ENCODE measurements around the gene SFT2D1.
A peak's percentile ranks its signal among the peaks of the same experiment; 100 is the strongest.
"Not testable (repeated sequence)": the region's sequence is repeated elsewhere in the genome, so short reads cannot be mapped to it uniquely, and the experiment has no call there.

The SFT2D1 gene

GRCh38 chr6:166342349-166343149, at the start of gene SFT2D1:
TSS of gene SFT2D1 (minus strand) at chr6:166342545. CDS start at chr6:166342481, 64 bp downstream.
- peak; percentile 81 for DNase-seq

DNA sequence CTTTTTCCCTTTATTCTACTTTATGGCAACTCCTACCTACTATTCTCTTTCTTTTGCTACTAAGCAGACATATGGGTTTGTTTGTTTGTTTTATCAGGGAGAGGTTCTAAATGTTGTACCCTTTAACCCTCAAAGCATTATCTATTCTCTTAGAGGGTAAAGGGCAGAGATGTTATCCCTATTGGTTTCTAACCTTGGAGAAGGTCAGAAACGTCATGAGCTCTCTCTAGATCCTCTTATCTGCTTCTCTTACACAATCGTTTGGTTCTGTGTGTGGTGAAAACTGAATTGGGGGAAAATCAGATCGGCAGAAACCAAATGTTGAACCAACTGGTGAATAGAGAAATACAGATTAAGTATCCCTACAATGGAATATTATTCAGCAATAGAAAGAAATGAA, 46.8 kb upstream of the SFT2D1 start:
- no peak for DNase-seq

DNA sequence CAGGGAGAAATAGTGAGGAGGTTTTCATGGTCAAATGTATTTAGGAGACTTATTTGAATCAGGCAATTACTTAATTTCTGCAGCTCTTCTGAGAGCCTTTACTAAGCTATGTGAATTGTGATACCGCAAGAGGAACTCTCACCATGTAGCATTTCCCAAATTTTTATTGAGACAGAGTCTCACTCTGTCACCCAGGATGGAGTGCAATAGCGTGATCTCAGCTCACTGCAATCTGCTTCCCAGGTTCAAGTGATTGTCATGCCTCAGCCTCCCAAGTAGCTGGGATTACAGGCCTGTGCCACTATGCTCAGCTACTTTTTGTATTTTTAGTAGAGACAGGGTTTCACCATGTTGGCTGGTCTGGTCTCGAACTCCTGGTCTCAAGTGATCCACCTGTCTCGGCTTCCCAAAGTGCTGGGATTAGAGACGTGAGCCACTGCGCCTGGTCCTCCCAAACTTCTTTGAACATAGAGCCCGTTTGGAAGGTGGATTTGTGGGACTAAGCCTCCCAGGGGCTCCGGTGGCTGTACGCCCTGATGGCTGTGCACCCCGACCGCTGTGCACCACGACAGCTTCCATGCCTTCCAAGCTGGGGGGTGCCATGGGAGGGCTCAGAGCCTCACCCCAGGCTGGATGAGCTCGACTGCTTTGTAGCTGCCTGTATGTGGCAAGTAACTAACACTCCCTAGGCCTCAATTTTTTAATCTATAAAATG, 46.1 kb upstream of the SFT2D1 start:
- DNase-seq, result no peak

- DNase-seq, result no peak
Measured at GRCh38 chr6:166387642-166388289, 45.4 kb upstream of the SFT2D1 start.

DNA sequence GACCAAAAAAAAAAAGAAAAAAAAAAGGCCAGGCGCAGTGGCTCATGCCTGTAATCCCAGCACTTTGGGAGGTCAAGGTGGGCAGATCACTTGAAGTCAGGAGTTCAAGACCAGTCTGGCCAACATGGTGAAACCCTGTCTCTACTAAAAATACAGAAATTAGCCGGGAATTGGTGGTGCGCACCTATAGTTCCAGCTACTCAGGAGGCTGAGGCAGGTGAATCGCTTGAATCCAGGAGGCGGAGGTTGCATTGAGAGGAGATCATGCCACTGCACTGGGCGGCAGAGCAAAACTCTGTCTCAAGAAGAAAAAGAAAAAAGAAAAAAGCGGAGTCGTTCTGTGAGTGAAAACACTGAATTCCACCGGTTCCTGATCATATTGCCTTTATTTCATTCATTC, 44.8 kb upstream of the SFT2D1 start:
- not testable (repeated sequence) for DNase-seq

DNA sequence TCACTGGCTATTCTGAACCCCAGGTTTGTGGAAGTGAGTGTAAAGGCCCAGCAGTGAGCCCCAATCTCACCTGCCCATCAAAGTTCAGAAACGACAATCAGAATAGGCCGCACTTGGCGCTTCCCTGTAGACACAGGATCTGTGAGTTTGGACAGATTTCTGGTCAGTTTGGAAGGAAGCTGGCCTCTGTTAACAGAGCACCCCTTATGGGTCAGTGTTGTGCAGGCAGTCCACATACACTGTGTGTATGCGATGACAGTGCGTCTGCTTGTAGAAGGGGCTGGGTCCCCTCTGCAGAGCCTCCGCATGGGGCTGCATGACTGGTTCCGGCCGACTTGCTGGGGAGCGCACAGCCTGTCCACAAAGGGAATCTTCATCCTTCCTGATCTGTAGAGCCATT, 43.8 kb upstream of the SFT2D1 start:
- DNase-seq, result no peak

DNA sequence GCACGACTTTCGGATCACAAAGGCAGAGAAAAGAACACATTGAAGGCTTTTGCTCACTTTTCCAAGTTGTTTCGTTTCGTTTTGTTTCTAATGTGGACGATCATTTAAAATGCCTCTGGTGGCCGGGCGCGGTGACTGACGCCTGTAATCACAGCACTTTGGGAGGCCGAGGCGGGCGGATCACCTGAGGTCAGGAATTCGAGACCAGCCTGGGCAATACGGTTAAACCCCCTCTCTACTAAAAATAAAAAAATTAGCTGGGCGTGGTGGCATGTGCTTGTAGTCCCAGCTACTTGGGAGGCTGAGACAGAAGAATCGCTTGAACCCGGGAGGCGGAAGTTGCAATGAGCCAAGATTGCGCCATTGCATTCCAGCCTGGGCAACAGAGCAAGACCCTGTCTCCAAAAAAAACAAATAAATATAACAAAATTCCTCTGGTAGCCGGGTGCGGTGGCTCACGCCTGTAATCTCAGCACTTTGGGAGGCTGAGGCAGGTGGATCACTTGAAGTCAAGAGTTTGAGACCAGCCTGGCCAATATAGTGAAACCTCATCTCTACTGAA, 41.5 kb upstream of the SFT2D1 start:
- DNase-seq, result not testable (repeated sequence)

- peak; percentile 94 for DNase-seq
Measured at GRCh38 chr6:166382933-166383801, 40.8 kb upstream of the SFT2D1 start, which contains the start of gene MPC1. TSS of gene MPC1 (minus strand) at chr6:166382940. CDS start at chr6:166382876, 64 bp downstream.

- no peak for DNase-seq
Measured at GRCh38 chr6:166382500-166382932, 40.2 kb upstream of the SFT2D1 start.

GRCh38 chr6:166381733-166382499, 39.6 kb upstream of the SFT2D1 start:
- peak; percentile 33 for DNase-seq

- DNase-seq, result no peak
Measured at GRCh38 chr6:166381381-166381732, 39.0 kb upstream of the SFT2D1 start.

- no peak for DNase-seq
Measured at GRCh38 chr6:166379800-166380199, 37.5 kb upstream of the SFT2D1 start.

GRCh38 chr6:166379103-166379586, 36.8 kb upstream of the SFT2D1 start:
- DNase-seq, result no peak

GRCh38 chr6:166377721-166378120, 35.4 kb upstream of the SFT2D1 start:
- DNase-seq, result no peak

DNA sequence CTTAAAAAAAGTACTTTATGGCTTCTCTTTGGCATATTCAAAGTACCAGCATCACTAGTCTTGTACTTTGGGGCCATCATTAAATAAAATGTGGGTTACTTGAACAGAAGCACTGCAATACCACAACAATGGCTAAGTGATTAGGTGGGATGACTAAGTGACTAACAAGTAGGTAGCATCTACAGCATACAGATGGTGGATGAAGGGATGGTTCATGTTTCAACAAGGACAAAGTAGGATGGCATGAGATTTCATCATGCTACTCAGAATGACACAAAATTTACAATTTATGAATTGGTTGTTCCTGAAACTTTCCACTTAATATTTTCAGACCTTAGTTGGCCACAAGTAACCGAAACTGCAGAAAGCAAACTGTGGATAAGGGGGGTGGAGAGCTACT, 32.7 kb upstream of the SFT2D1 start:
- DNase-seq, result peak; percentile 17

DNA sequence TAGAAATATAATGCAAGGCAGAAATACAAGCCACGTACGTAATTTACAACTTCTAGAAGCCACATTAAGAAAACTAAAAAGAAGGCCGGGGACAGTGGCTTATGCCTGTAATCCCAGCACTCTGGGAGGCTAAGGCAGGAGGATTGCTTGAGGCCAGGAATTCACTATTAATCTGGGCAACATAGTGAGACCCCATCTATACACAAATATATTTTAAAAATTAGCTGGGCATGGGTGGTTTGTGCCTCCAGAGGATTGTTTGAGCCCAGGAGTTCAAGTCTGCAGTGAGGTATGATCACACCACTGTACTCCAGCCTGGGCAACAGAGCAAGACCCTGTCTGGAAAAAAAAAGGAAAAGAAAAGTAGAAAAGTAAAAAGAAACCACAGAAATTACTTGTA, 28.1 kb upstream of the SFT2D1 start:
- no peak for DNase-seq

DNA sequence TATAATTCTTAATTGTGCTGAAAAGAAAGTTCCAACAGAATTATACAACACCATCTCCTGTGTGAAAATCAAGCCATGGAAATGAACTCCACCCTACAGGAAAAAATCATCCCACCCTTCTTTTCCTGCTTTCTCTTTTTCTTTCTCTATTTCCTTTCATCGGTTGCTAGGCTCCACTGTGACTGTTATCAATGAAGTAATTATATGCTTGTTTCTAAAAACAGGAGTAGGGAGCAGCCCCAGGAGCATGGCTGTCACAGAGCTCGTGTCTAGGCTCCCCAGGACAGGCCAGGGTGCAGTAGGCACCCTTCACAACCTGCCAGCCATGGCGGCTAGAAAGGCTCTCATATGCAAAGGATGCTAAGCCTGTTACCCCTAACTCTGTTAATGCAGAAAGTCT, 27.4 kb upstream of the SFT2D1 start:
- no peak for DNase-seq

DNA sequence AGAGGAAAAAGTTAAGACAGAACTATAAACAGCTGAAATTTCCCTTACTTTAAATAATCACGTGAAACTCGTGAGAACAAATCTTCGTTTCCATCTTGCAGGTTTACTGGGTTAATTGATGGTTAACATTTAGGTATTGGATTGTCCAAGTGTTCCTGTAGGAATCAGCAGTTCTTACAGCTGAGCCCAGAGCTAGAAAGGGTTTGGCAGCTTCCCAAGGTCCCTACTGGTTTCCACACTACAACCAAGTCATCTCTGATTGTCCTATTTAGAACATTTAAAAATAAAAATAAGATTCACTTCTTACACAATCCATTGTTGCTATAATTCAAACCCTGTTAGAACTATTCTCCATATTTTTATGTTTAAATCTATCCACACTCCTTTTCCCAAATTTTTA, 24.6 kb upstream of the SFT2D1 start:
- no peak for DNase-seq

- DNase-seq, result peak; percentile 20
Measured at GRCh38 chr6:166365806-166366205, 23.5 kb upstream of the SFT2D1 start.

GRCh38 chr6:166365221-166365620, 22.9 kb upstream of the SFT2D1 start:
- DNase-seq, result peak; percentile 51

- DNase-seq, result no peak
Measured at GRCh38 chr6:166364456-166364855, 22.1 kb upstream of the SFT2D1 start.
